T-cell (primary cell): ENCODE data around the gene NTM. TPM values are rescaled to one million over a fixed set of nuclear protein-coding genes. Genes with fewer than 3 reads are reported as not detected.

ENCODE experiments used
- ATAC-seq, 4 experiments: fragments of 200-7000 bp in 3 of 4; fragments of 150-1000 bp in 1 of 4; cut with Tn5 transposase; replicated peaks in 1 of 4; 1 replicate in 3 of 4; 2 replicates in 1 of 4; pipeline ENCODE4 v1.10.0; 2021; ENCODE audit warnings: moderate library complexity in 3 of 4, mild to moderate bottlenecking in 2 of 4, moderate number of reproducible peaks in 1 of 4
- CTCF ChIA-PET, 2 donors: fragments of 300-600 bp; sonication (Branson Sonifier 250); formaldehyde crosslinking; loops; one replicate each; lab custom pipeline; 2022; ENCODE audit warnings: antibody characterized with exemption in 2 of 2; lab: Charles Lee
- POLR2A ChIA-PET, 2 donors: fragments of 300-600 bp; sonication (Branson Sonifier 250); formaldehyde crosslinking; loops; one replicate each; lab custom pipeline; 2022; ENCODE audit warnings: antibody characterized with exemption in 2 of 2; lab: Charles Lee
- DNase-seq, 35 experiments: peaks; one replicate each; pipeline versions ENCODE4 v3.0.0 to v3.0.0-alpha.2; 2013 to 2023
- H3K27ac ChIP-seq: one replicate; pipeline ENCODE4 v1.5.1; 2013; ENCODE audit warnings: low read length
- H3K27me3 ChIP-seq, 2 experiments: replicated peaks in 1 of 2; 1 replicate in 1 of 2; 2 replicates in 1 of 2; pipeline versions ENCODE4 v1.6.1 to v1.7.0; 2013; ENCODE audit warnings: low read length in 1 of 2, mixed read lengths in 1 of 2; ENCODE audit not compliant: control insufficient read depth in 2 of 2, insufficient read depth in 2 of 2; ENCODE audit errors: extremely low read depth in 1 of 2
- H3K36me3 ChIP-seq, 2 donors: 1 replicate in 1 of 2; 2 replicates in 1 of 2; pipeline versions ENCODE4 v1.6.1 to v1.7.0; 2013; ENCODE audit warnings: low read length in 1 of 2; ENCODE audit not compliant: control insufficient read depth in 2 of 2, insufficient read depth in 1 of 2; ENCODE audit errors: extremely low read depth in 1 of 2
- H3K4me1 ChIP-seq, 2 experiments: 1 replicate in 1 of 2; 2 replicates in 1 of 2; pipeline versions ENCODE4 v1.6.1 to v1.7.0; 2013; ENCODE audit warnings: low read length in 2 of 2, mixed read lengths in 1 of 2; ENCODE audit not compliant: insufficient read depth in 2 of 2, control insufficient read depth in 1 of 2; ENCODE audit errors: extremely low read depth in 1 of 2
- H3K4me3 ChIP-seq, 2 donors: 1 replicate in 1 of 2; 2 replicates in 1 of 2; pipeline versions ENCODE4 v1.5.1 to v1.7.0; 2013; ENCODE audit warnings: mild to moderate bottlenecking in 2 of 2, low read length in 1 of 2, moderate library complexity in 1 of 2; ENCODE audit not compliant: control insufficient read depth in 1 of 2; ENCODE audit errors: extremely low read depth in 1 of 2
- H3K9me3 ChIP-seq: 2 replicates; pipeline ENCODE4 v1.7.0; 2013
- H3K27ac Mint-ChIP-seq, 2 donors: one replicate each; pipeline ENCODE4 v1.8.0; 2020 to 2021; ENCODE audit warnings: mild to moderate bottlenecking in 2 of 2, mixed read lengths in 2 of 2
- H3K27me3 Mint-ChIP-seq, 2 donors: one replicate each; pipeline ENCODE4 v1.8.0; 2021 to 2022; ENCODE audit warnings: mixed read lengths in 2 of 2
- H3K36me3 Mint-ChIP-seq: one replicate; pipeline ENCODE4 v1.8.0; 2021; ENCODE audit warnings: mixed read lengths
- H3K4me1 Mint-ChIP-seq, 3 donors: one replicate each; pipeline ENCODE4 v1.8.0; 2020 to 2022; ENCODE audit warnings: mixed read lengths in 3 of 3, mild to moderate bottlenecking in 1 of 3
- H3K4me3 Mint-ChIP-seq, 3 donors: one replicate each; pipeline ENCODE4 v1.8.0; 2020 to 2022; ENCODE audit warnings: mild to moderate bottlenecking in 3 of 3, mixed read lengths in 3 of 3, moderate library complexity in 3 of 3
- H3K9me3 Mint-ChIP-seq, 3 donors: one replicate each; pipeline ENCODE4 v1.8.0; 2020 to 2022; ENCODE audit warnings: mixed read lengths in 3 of 3
- WGBS: methylation state at CpG from one replicate; pipeline ENCODE4 v1.1.5; 2013; ENCODE audit warnings: missing lambda C conversion rate; ENCODE audit not compliant: insufficient coverage; 5-methylcytosine and 5-hydroxymethylcytosine counted together
- total RNA-seq, 35 experiments: library from RNA in 6 of 35; stranded (reverse) in 6 of 35; fragments of 120-200 nt in 1 of 35; gene quantifications; one replicate each; pipeline versions ENCODE4 v1.2.1 to v1.2.4 and lab custom pipeline; 2013 to 2026

NTM gene
- total RNA-seq, 5 donors from 2014 or later (not counting 1 experiment from before 2014, with no cell fraction given) = not detected

DNA sequence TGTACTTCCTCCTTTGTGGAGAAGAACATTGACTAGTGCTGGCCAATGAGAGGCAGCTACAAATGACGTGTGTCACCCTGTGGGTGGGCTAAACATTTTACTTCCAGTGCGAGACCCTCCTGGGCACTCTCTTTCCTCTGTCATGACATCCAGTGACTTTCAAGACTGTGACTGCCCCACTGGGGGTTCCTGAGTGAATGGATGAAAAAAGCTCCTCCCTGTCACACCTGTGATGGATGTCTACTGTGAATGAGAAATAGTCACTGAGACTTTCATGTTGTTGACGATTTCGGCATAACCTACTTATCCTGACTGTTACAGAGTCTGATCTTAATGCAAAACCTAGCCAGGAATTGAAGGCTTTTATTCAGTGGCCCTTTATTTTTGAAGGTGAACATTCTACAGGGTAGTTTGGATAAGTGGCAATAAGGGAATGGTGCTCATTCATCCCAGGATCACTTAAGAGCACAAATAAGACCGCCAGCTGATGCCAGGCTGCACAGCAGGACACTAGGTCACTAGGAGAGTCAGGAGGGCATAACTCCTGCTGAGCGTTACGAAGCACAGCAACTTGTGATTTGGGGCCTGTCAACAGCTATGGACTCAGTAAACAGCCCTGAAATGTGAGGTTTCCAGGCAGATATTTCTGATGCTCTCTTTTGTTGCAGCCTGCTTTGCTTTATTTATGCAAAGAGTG lies 636.6 kb downstream of the NTM start:
- no peak for ATAC-seq
- Mint-ChIP-seq H3K4me1 (no peaks in the 10 kb centered on the region), H3K4me3 (no peak overlapping the region), H3K36me3 (no peaks in the 10 kb centered on the region), H3K9me3 (peaks cover 0 to 10% (median 4%) of the 10 kb centered on the region in 3 donors), H3K27me3 (no peaks in the 10 kb centered on the region), H3K27ac (no peak overlapping the region)
- Histone ChIP-seq H3K4me1 (no peaks in the 10 kb centered on the region), H3K27me3 (no peaks in the 10 kb centered on the region), H3K36me3 (no peaks in the 10 kb centered on the region), H3K4me3 (no peak overlapping the region), H3K9me3 (no peaks in the 10 kb centered on the region), H3K27ac (no peak overlapping the region)
- ChIA-PET CTCF (no interaction called here), POLR2A (no interaction called here)
- no peak for DNase-seq
- whole genome bisulfite sequencing = 91% methylated on average over 5 of the region's 7 CpGs

DNA sequence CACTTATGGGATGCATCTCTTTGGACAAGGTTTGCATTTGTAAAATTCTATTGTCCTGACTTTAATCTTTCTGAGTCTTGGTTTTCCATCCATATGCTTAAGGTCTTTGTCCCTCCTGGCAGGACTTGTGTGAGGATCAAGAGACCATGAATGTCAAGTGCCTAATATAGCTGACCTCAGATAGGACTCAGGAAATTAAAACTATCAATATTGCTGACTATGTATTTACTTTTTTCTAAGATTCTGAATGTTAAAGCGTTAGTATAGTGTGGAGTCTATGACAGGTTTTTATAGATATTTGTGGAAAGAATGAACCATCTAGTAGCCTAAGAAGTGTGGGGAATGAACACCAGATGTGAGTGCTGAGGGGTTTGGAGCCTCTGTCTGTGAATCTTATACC lies 637.8 kb downstream of the NTM start:
- no peaks in the 10 kb centered on the region for H3K9me3 ChIP-seq
- Mint-ChIP-seq H3K9me3 (peaks cover 0 to 11% (median 10%) of the 10 kb centered on the region in 3 donors), H3K27ac (no peak overlapping the region), H3K27me3 (no peaks in the 10 kb centered on the region), H3K36me3 (no peaks in the 10 kb centered on the region), H3K4me3 (no peak overlapping the region), H3K4me1 (no peaks in the 10 kb centered on the region)
- CTCF ChIA-PET = interaction anchor here in 1 of 2 donors (0.7 kb wide), 1 partner anchor 9 kb away, joined by 3 read pairs; no protein-coding TSS in a partner anchor
- WGBS = no CpG with 5 or more reads among the region's 1 CpG
- no peaks in the 10 kb centered on the region for H3K27me3 ChIP-seq
- H3K36me3 ChIP-seq = no peaks in the 10 kb centered on the region
- no peak overlapping the region for H3K27ac ChIP-seq
- no peaks in the 10 kb centered on the region for H3K4me1 ChIP-seq
- no peak for DNase-seq
- ATAC-seq = no peak
- H3K4me3 ChIP-seq = no peak overlapping the region
- POLR2A ChIA-PET = no interaction called here

DNA sequence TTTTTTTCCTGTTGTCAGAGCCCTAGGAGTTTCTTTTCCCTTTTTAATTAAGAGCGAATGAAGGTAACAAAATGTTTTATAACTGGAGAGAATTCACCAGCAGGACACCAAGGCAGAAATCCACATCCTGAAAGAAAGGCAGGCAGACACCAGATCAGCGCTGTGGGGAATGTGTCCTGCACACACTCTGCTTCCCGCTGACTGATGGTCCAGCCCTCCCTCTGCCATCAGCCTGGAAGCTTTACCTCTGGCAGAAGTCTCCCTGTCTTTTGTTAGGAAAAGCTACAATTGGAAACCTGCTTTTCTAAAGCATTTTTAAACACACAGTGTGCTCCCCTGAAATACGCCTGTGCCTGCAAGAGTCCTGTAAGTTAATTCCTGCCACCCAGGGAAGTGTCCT lies 638.5 kb downstream of the NTM start:
- H3K27me3 Mint-ChIP-seq = no peaks in the 10 kb centered on the region
- Histone ChIP-seq H3K27me3 (no peaks in the 10 kb centered on the region), H3K36me3 (no peaks in the 10 kb centered on the region), H3K4me1 (no peaks in the 10 kb centered on the region), H3K27ac (no peak overlapping the region), H3K9me3 (no peaks in the 10 kb centered on the region), H3K4me3 (no peak overlapping the region)
- H3K9me3 Mint-ChIP-seq = peaks cover 0 to 12% (median 10%) of the 10 kb centered on the region in 3 donors
- H3K36me3 Mint-ChIP-seq = no peaks in the 10 kb centered on the region
- POLR2A ChIA-PET = no interaction called here
- DNase-seq (no peak), ATAC-seq (no peak)
- no peak overlapping the region for H3K27ac Mint-ChIP-seq
- no peak overlapping the region for H3K4me3 Mint-ChIP-seq
- H3K4me1 Mint-ChIP-seq = no peaks in the 10 kb centered on the region
- CTCF ChIA-PET = interaction anchor here in 1 of 2 donors (0.7 kb wide), 1 partner anchor 10 kb away, joined by 3 read pairs; no protein-coding TSS in a partner anchor
- 31% methylated on average over 2 of the region's 4 CpGs for WGBS

DNA sequence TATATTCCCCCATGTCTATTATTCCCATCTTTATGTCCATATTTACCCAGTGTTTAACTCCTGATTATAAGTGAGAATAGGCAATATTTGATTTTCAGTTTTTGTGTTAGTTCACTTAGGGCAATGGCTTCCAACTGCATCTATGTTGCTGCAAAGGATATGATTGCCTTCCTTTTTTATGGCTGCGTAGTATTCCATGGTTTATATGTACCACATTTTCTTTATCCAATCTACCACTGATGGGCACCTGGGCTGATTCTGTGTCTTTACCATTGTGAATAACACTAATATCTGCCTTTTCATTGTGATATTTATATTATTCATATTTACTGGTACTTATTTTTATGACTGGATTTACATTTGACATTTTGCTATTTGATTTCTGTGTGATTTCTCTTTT lies 649.6 kb downstream of the NTM start:
- H3K4me3 ChIP-seq = no peak overlapping the region
- Mint-ChIP-seq H3K9me3 (peaks cover 0 to 18% (median 10%) of the 10 kb centered on the region in 3 donors), H3K4me1 (no peaks in the 10 kb centered on the region), H3K4me3 (no peak overlapping the region), H3K27ac (no peak overlapping the region), H3K36me3 (no peaks in the 10 kb centered on the region), H3K27me3 (peaks cover 0 to 4% of the 10 kb centered on the region in 2 donors)
- no peaks in the 10 kb centered on the region for H3K27me3 ChIP-seq
- ATAC-seq (no peak), DNase-seq (no peak)
- H3K27ac ChIP-seq = no peak overlapping the region
- no peaks in the 10 kb centered on the region for H3K4me1 ChIP-seq
- H3K9me3 ChIP-seq = no peaks in the 10 kb centered on the region
- WGBS = no CpG with 5 or more reads among the region's 1 CpG
- H3K36me3 ChIP-seq = no peaks in the 10 kb centered on the region
- POLR2A ChIA-PET = no interaction called here
- CTCF ChIA-PET = interaction anchor here in 1 of 2 donors (0.6 kb wide), 1 partner anchor 62 kb away, joined by 3 read pairs; no protein-coding TSS in a partner anchor

DNA sequence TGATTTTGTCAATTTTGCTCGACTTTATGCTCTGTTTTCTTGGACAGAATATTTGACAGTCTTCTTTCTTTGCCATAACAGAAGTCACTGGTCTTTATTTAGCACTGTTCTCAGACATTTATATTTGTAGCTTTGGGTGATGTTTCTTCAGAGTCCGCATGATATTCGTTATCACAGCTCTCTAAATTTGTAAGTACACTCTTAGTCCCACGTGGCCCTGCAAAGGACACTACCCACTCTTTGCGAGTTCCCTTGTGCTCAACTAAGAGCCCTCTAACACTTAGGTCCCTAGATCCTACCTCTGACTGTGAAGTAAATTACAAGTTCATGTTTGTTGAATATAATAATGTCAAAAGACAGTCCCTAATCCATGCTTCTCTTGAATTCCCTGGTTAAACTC lies 651.9 kb downstream of the NTM start:
- Histone ChIP-seq H3K9me3 (no peaks in the 10 kb centered on the region), H3K36me3 (no peaks in the 10 kb centered on the region), H3K4me3 (no peak overlapping the region), H3K27ac (no peak overlapping the region), H3K27me3 (no peaks in the 10 kb centered on the region), H3K4me1 (no peaks in the 10 kb centered on the region)
- WGBS = 76% methylated on average over 4 of the region's 5 CpGs
- ATAC-seq (no peak), DNase-seq (no peak)
- Mint-ChIP-seq H3K9me3 (peaks cover 0 to 13% (median 7%) of the 10 kb centered on the region in 3 donors), H3K36me3 (no peaks in the 10 kb centered on the region), H3K4me1 (no peaks in the 10 kb centered on the region), H3K4me3 (no peak overlapping the region), H3K27ac (no peak overlapping the region), H3K27me3 (peaks cover 0 to 4% of the 10 kb centered on the region in 2 donors)
- CTCF ChIA-PET = no interaction called here
- POLR2A ChIA-PET = no interaction called here

DNA sequence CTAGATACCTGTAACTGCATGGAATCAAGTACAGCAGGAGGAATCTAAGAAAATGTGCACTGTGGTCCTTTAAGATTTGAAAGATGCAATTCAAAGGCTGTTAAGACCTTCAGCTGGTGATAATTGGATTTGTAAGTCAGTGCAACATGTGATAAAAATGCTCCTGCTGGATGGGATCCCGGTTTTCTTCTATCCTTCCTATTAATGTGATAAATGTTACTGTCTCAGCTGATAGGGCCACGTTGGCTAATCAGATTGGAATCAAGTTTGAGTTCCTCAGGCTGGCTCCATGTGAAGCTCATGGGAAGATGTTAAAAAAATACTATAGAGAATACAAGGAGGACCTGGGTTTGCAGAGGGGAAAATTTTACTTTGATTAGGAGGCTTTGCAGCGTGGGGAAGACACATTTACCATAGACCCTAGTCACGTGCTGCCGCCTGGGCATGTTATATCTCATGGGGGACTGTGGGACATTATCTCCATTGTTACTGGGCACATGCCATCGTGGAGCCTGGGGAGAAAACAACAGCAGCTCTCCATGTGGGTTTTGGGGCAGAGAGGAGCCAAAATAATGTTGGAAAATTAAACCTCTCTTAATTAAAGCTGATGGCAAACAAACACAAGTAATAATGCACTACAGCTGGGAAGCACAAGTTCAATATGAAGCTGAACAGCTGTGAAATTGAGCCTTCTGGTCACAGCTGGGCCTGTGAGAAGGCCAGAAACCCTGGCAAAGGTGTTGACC lies 652.5 kb downstream of the NTM start:
- no peaks in the 10 kb centered on the region for H3K4me1 Mint-ChIP-seq
- Histone ChIP-seq H3K9me3 (no peaks in the 10 kb centered on the region), H3K4me1 (no peaks in the 10 kb centered on the region), H3K36me3 (no peaks in the 10 kb centered on the region), H3K27me3 (no peaks in the 10 kb centered on the region), H3K27ac (no peak overlapping the region), H3K4me3 (no peak overlapping the region)
- ATAC-seq (no peak), DNase-seq (no peak)
- CTCF ChIA-PET = no interaction called here
- peaks cover 2 to 4% of the 10 kb centered on the region in 2 donors for H3K27me3 Mint-ChIP-seq
- peaks cover 5 to 16% (median 7%) of the 10 kb centered on the region in 3 donors for H3K9me3 Mint-ChIP-seq
- no peak overlapping the region for H3K27ac Mint-ChIP-seq
- no peak overlapping the region for H3K4me3 Mint-ChIP-seq
- H3K36me3 Mint-ChIP-seq = no peaks in the 10 kb centered on the region
- POLR2A ChIA-PET = no interaction called here
- no CpG with 5 or more reads among the region's 6 CpGs for WGBS
